CD4-positive, CD25-positive, alpha-beta regulatory T cell (primary cell): ENCODE measurements around the gene R3HDM1. TPM values are rescaled to one million over a fixed set of nuclear protein-coding genes. Genes with fewer than 3 reads are reported as not detected.

ENCODE experiments used
- ATAC-seq, 2 donors: fragments of 150-1000 bp; cut with Tn5 transposase; one replicate each; pipeline ENCODE4 v1.10.0; 2021; ENCODE audit warnings: low read depth in 2 of 2, moderate number of reproducible peaks in 2 of 2, moderate library complexity in 1 of 2
- DNase-seq, 3 donors: peaks; one replicate each; pipeline versions ENCODE4 v3.0.0 to v3.0.0-alpha.2; 2012 to 2022; ENCODE audit warnings: mixed read lengths in 1 of 3
- H3K27ac ChIP-seq: one replicate; pipeline ENCODE4 v1.7.0; 2013; ENCODE audit warnings: mild to moderate bottlenecking, low read length; ENCODE audit not compliant: insufficient read depth, poor library complexity, severe bottlenecking
- H3K27me3 ChIP-seq: one replicate; pipeline ENCODE4 v1.7.0; 2013; ENCODE audit warnings: low read length; ENCODE audit not compliant: control insufficient read depth, insufficient read depth
- H3K36me3 ChIP-seq: one replicate; pipeline ENCODE4 v1.7.0; 2013; ENCODE audit warnings: mild to moderate bottlenecking, low read length, moderate library complexity; ENCODE audit not compliant: control insufficient read depth, insufficient read depth
- H3K4me1 ChIP-seq: 2 replicates; pipeline ENCODE4 v1.7.0; 2013; ENCODE audit warnings: mild to moderate bottlenecking, low read length; ENCODE audit not compliant: insufficient read depth, control insufficient read depth, poor library complexity, severe bottlenecking
- H3K4me3 ChIP-seq: one replicate; pipeline ENCODE4 v1.7.0; 2013; ENCODE audit warnings: low read depth, mild to moderate bottlenecking, low read length, moderate library complexity
- H3K9me3 ChIP-seq, 2 experiments: 1 replicate in 1 of 2; 2 replicates in 1 of 2; pipeline ENCODE4 v1.7.0; 2013; ENCODE audit warnings: low read length in 2 of 2, mild to moderate bottlenecking in 1 of 2, moderate library complexity in 1 of 2; ENCODE audit not compliant: control insufficient read depth in 2 of 2
- H3K27ac Mint-ChIP-seq, 3 donors: one replicate each; pipeline ENCODE4 v1.8.0; 2020 to 2022; ENCODE audit warnings: mild to moderate bottlenecking in 3 of 3, mixed read lengths in 3 of 3, moderate library complexity in 2 of 3
- H3K27me3 Mint-ChIP-seq: one replicate; pipeline ENCODE4 v1.8.0; 2022; ENCODE audit warnings: mild to moderate bottlenecking, mixed read lengths
- H3K36me3 Mint-ChIP-seq: one replicate; pipeline ENCODE4 v1.8.0; 2020; ENCODE audit warnings: mixed read lengths
- H3K4me1 Mint-ChIP-seq, 4 donors: one replicate each; pipeline ENCODE4 v1.8.0; 2020 to 2022; ENCODE audit warnings: mixed read lengths in 4 of 4, mild to moderate bottlenecking in 1 of 4
- H3K4me3 Mint-ChIP-seq, 4 donors: one replicate each; pipeline ENCODE4 v1.8.0; 2020 to 2022; ENCODE audit warnings: mild to moderate bottlenecking in 4 of 4, mixed read lengths in 4 of 4, moderate library complexity in 3 of 4
- H3K9me3 Mint-ChIP-seq, 7 donors: one replicate each; pipeline ENCODE4 v1.8.0; 2020 to 2022; ENCODE audit warnings: mixed read lengths in 7 of 7, mild to moderate bottlenecking in 3 of 7, moderate library complexity in 2 of 7
- polyA plus RNA-seq, 4 donors: library from polyadenylated mRNA; unstranded; fragments of 300-500 nt; fragmentation: Illumina TruSeq; gene quantifications; one replicate each; pipeline ENCODE4 v1.2.3, GENCODE V29; 2021
- total RNA-seq: library from RNA; stranded (reverse); gene quantifications from one replicate; pipeline ENCODE4 v1.2.3, GENCODE V29; 2022

The R3HDM1 gene
- total and polyA plus RNA-seq, 5 donors from 2014 or later: 8.3 to 43.9 (median 16.3) TPM

GRCh38 chr2:135762022-135762421, 230.7 kb downstream of the R3HDM1 start:
- no peaks in the 10 kb centered on the region for H3K4me1 ChIP-seq
- peaks cover under 1 to 6% of the 10 kb centered on the region in 2 experiments for H3K9me3 ChIP-seq
- H3K27me3 ChIP-seq: no peaks in the 10 kb centered on the region
- peaks cover 79% of the 10 kb centered on the region for H3K36me3 ChIP-seq
- ATAC-seq (no peak), DNase-seq (no peak)
- Mint-ChIP-seq H3K36me3 (peaks cover 44% of the 10 kb centered on the region), H3K27me3 (no peaks in the 10 kb centered on the region), H3K9me3 (peaks cover 0 to 4% (median under 1%) of the 10 kb centered on the region in 7 donors), H3K27ac (peak overlapping the region in 1 of 3 donors; percentile 73), H3K4me3 (no peak overlapping the region), H3K4me1 (peaks cover 6 to 11% (median 9%) of the 10 kb centered on the region in 4 donors)
- H3K27ac ChIP-seq: no peak overlapping the region
- H3K4me3 ChIP-seq: no peak overlapping the region

DNA sequence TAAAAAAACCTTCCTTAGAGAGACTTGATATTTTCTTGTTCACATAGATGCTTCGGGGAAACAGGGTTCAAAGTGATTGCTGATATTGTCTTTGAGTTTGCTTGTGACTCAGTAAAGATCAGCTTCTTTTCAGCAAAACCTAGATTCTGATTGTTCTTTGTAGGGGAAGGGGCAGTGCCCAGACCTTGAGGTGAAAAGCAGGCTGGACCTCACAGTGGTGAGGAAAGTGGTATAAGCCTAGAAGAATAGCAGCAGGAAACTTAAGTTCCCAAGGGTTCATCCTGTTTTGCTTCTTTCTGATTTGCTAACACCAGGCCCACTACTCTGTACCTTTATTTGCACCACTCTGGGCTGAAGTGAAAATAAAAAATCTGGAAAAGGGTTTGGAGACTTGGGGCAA, 231.2 kb downstream of the R3HDM1 start:
- Mint-ChIP-seq H3K4me1 (peaks cover 7 to 15% (median 10%) of the 10 kb centered on the region in 4 donors), H3K27me3 (no peaks in the 10 kb centered on the region), H3K27ac (peak overlapping the region in 1 of 3 donors; percentile 73), H3K9me3 (peaks cover 0 to 4% (median 1%) of the 10 kb centered on the region in 7 donors), H3K36me3 (peaks cover 43% of the 10 kb centered on the region), H3K4me3 (no peak overlapping the region)
- Histone ChIP-seq H3K36me3 (peaks cover 79% of the 10 kb centered on the region), H3K27ac (no peak overlapping the region), H3K4me1 (no peaks in the 10 kb centered on the region), H3K27me3 (no peaks in the 10 kb centered on the region), H3K4me3 (no peak overlapping the region), H3K9me3 (peaks cover 0 to 2% of the 10 kb centered on the region in 2 experiments)
- DNase-seq: no peak
- no peak for ATAC-seq

DNA sequence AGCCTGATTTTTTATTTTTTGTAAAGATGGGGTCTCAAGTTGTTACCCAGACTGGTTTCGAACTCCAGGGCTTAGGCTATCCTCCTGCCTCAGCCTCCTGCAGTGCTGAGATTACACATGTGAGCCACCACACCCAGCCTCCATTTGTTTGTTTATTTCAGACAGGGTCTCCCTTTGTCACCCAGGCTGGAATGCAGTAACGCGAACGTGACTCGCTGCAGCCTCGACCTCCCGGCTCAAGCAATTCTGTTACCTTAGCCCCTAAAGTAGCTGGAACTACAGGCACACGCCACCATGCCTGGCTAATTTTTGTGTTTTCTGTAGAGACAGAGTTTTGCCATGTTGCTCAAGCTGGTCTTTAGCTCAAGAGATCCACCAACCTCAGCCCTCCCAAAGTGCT, 237.6 kb downstream of the R3HDM1 start:
- H3K4me3 Mint-ChIP-seq: no peak overlapping the region
- peaks cover 87% of the 10 kb centered on the region for H3K36me3 ChIP-seq
- H3K27me3 ChIP-seq: no peaks in the 10 kb centered on the region
- ATAC-seq (no peak), DNase-seq (no peak)
- H3K27ac ChIP-seq: no peak overlapping the region
- H3K9me3 ChIP-seq: no peaks in the 10 kb centered on the region
- no peaks in the 10 kb centered on the region for H3K4me1 ChIP-seq
- no peak overlapping the region for H3K4me3 ChIP-seq
- peaks cover 3 to 18% (median 6%) of the 10 kb centered on the region in 4 donors for H3K4me1 Mint-ChIP-seq
- H3K36me3 Mint-ChIP-seq: peaks cover 42% of the 10 kb centered on the region
- H3K27me3 Mint-ChIP-seq: no peaks in the 10 kb centered on the region
- peaks cover 0 to 2% (median 0%) of the 10 kb centered on the region in 7 donors for H3K9me3 Mint-ChIP-seq
- no peak overlapping the region for H3K27ac Mint-ChIP-seq

DNA sequence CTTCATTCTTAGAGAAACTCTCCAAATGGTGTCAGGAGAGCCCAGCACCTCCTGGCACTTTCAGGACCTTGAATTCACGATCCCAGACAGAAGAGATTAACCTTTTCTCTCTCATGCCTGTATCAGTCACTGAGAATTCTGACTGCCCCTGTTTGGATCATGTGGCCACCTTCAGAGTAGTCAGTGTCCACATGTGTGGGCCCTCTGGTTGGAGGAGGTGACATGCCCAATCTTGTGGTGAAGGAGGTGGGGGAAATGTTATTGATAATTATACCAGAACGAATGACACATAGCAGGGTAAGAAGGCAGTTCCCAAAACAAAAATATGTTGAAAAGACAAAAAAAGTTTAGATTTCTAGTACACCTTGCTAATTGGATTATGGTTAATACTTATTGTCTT, 242.0 kb downstream of the R3HDM1 start:
- Mint-ChIP-seq H3K9me3 (no peaks in the 10 kb centered on the region), H3K4me1 (peaks cover 0 to 4% (median 2%) of the 10 kb centered on the region in 4 donors), H3K27ac (peak overlapping the region in 1 of 3 donors; percentile 38), H3K27me3 (no peaks in the 10 kb centered on the region), H3K4me3 (no peak overlapping the region), H3K36me3 (peaks cover 40% of the 10 kb centered on the region)
- Histone ChIP-seq H3K27ac (no peak overlapping the region), H3K27me3 (no peaks in the 10 kb centered on the region), H3K4me3 (no peak overlapping the region), H3K4me1 (no peaks in the 10 kb centered on the region), H3K36me3 (peaks cover 90% of the 10 kb centered on the region), H3K9me3 (no peaks in the 10 kb centered on the region)
- no peak for ATAC-seq
- DNase-seq: no peak

DNA sequence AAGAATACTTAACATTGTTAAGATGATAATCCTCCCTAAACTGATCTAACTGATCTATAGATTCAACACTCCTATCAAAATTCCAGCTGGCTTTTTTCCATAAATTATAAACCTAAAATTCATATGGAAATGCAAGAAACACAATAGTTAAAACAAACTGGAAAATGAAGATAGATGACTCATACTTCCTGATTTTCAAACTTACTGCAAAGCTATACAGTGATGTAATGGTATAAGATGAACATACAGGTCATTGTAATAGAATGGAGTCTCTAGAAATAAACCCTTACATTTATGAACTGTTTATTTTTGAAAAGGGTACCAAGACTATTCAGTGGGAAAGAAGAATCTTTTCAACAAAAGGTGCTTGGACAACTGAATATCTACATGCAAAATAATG, 242.6 kb downstream of the R3HDM1 start:
- no peaks in the 10 kb centered on the region for H3K27me3 ChIP-seq
- Mint-ChIP-seq H3K4me1 (peaks cover 0 to 4% (median 2%) of the 10 kb centered on the region in 4 donors), H3K27ac (no peak overlapping the region), H3K36me3 (peaks cover 44% of the 10 kb centered on the region), H3K9me3 (no peaks in the 10 kb centered on the region), H3K27me3 (no peaks in the 10 kb centered on the region), H3K4me3 (no peak overlapping the region)
- H3K4me1 ChIP-seq: no peaks in the 10 kb centered on the region
- no peak overlapping the region for H3K27ac ChIP-seq
- peaks cover 93% of the 10 kb centered on the region for H3K36me3 ChIP-seq
- H3K9me3 ChIP-seq: no peaks in the 10 kb centered on the region
- no peak overlapping the region for H3K4me3 ChIP-seq
- ATAC-seq: no peak
- no peak for DNase-seq

Other genes starting within 250 kb of the R3HDM1 start
- 4.6 TPM for gene ZRANB3, start 266 bp upstream of the R3HDM1 start, total RNA-seq
- 1 to 10 TPM; 2.2 to 3.7 (median 3.1) TPM for gene ZRANB3, start 266 bp upstream of the R3HDM1 start, polyA plus RNA-seq
- 177 TPM for gene UBXN4, start 210.4 kb downstream of the R3HDM1 start, total RNA-seq
- 100 to 1,000 TPM; 101 to 163 (median 119) TPM for gene UBXN4, start 210.4 kb downstream of the R3HDM1 start, polyA plus RNA-seq